Hippocampal formation (tissue), 2 donors: ENCODE measurements around the gene IQCK.
A peak's percentile ranks its signal among the peaks of the same experiment; 100 is the strongest.

Experiments
- DNase-seq, 2 donors: peaks; one replicate each; lab custom pipeline; 2025; lab: John Stamatoyannopoulos, UW

IQCK gene

DNA sequence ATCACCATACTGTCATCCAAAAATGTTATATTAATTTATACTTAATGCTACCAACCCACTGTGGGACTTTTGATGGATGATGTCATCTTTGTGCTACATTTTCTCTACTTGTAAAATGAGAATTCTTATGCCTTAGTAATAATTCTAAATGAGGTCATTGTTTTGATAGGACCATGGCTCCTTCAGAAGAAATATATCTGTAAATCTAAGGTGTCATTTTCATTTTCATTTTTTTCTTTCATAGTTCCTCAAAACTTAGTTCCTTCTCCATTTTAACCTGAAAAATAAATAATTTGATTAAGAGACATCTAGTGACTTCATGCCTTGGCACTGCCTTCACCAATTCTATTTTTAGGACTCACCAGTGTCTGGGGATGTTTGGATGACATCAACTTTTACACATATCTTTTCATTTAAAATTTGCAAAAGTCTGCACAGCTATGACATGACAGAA, 117.9 kb downstream of the IQCK start:
- no peak for DNase-seq

DNA sequence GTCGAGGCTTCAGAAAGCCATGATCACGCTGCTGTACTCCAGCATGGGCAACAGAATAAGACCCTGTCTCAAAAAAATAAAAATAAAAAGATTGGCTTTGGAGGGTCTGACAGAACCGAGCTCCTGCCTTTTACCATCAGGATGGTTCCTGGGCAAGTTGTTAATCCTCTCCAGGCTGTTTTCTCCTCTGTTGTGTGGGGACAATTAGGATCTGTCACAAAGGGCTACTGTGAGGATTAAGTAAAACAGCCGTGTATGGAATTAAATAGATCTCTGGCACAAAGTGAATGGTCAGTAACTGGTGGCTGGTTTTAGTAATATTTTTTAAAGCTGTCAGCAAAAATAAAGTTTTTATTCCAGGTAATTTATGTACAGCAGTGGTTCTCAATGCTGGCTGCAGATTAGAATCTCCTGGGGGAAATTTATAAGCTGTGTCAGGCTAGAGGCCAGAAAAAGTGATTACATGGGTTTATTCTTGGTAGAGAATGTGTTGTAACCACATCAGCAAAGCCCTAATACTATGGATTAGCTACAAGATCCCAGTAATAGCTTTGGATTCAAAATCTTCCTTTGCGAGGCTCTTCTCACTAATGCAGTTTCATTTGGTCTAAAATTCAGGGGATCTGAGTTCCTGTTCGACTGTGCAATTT, 119.4 kb downstream of the IQCK start:
- peak in 1 of 2 donors; percentile 67 for DNase-seq

DNA sequence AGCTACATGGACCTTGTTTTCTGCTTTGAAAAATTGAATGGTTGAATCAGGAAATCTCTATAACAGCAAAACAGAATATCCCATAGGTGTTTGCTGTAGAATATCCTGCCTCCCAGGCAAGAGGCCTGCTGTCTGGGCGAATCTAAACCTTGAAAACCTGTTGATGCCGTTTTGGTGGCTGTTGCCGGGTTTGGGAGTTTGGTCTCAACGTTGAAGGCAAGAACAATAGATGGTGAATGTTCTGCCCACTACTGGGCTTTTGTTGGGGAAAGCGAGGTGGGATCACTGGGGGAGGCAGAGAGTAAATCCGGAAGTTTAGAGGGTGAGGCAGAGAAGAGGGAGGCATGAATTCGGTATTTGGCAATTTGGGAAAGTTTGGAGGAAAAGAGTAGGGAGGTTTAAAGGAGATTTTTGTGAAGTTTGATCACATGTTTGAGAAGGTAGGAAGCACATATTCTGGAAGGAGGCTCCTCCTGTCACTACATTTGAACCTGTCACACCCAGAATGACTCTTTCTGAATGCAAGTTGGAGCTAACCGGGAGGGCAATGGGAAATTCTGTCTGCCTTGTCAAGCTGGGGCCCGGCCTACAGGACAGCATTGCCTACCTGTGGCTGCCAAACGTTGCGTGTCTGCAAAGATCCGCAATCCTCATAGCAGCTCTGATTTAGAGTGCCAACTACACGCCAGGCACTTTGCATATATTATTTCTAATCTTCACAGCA, 120.1 kb downstream of the IQCK start:
- no peak for DNase-seq

DNA sequence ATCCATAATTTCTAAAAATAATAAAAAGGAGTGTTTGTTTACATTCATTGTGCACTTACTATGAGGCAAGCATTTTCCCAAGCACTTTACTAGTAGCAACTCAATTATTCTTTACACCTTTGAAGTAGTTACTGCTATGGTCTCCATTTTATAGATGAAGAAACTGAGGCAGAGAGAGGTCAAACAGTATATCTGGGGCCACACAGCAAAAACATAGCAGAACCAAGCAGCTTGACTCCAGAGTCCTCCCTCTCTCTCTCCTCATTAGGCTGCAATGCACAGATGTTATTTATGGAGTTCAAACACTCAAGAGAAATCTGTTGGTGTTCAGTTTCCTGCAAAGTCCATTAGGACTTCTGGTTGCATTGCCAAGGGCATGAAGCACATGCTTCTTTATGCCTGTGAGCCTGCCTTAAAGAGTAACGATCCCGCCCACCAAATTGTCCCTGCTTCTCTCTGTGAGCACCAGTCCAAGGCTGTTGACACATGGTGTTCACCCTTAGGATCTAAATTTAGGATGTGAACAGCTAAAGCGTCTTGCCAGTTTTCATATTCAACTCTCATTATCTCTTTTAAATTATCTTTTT, 122.5 kb downstream of the IQCK start:
- DNase-seq, result no peak

DNA sequence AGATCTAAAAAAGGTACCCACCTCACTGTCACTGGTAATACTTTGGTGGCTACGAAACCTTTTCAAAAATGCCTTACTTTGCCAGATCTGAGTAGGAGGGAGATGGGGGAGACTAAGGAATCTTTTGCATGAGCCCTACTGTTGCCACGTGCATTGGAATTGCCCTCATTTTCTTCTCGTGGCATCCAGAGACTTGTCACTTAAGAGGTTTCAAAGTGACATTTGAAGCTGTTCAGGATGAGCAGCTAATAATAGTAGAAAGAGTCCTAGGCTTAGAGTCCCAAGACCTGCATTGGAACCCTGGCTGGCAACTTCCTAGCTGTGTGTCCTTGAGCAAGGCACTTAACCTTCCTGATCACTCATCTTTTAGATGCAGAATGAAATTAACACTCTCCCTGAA, 123.1 kb downstream of the IQCK start:
- no peak for DNase-seq

GRCh38 chr16:19842426-19843157, 124.5 kb downstream of the IQCK start:
- no peak for DNase-seq

DNA sequence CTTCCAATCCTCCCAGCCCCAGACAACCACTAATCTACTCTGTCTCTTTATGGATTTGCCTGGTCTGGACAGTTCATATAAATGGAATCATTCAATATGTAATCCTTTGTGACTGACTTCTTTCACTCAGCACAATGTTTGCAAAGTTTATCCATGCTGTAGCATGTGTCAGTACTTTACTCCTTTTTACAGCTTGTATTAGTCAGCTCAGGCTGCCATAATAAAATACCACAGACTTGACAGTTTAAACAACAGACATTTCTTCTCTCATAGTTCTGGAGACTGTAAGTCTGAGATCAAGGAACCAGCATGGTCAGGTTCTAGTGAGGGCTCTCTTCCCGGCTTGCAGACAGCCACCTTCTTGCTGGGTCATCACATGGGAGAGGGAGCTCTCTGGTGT, 125.3 kb downstream of the IQCK start:
- DNase-seq, result no peak

DNA sequence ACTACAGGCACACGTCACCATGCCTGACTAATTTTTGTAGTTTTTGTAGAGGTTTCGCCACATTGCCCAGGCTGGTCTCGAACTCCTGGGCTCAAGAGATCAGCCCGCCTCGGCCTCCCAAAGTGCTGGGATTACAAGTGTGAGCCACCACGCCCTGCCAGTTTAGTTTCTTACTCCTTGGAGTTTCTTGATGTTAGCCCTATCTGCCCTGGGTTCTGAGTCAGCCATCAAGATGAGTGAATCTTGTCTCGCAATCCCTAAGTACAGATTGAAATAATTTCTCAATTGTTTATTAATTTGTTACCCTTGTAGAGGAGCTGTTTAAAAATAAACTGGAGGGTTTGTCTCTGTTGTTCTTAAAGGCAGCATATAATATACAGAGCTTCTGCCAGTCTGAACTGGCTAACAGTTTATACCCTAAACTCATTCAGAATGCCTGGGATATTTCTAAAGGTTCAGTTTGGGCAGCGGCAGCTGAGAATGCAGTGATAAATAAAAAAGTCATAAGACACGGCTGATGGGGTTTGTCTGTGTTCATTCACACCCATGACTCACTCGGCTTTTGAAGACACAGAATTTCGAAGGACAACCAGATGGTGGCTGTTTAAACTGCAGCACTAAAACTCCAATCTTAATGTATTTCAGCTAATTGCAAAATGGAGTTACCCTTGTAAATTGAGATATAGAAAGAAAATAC, 127.0 kb downstream of the IQCK start:
- no peak for DNase-seq

GRCh38 chr16:19846436-19846835, 128.4 kb downstream of the IQCK start:
- no peak for DNase-seq

GRCh38 chr16:19848756-19849155, 130.7 kb downstream of the IQCK start:
- no peak for DNase-seq

- DNase-seq, result no peak
Measured at GRCh38 chr16:19850131-19850817, 132.2 kb downstream of the IQCK start.

DNA sequence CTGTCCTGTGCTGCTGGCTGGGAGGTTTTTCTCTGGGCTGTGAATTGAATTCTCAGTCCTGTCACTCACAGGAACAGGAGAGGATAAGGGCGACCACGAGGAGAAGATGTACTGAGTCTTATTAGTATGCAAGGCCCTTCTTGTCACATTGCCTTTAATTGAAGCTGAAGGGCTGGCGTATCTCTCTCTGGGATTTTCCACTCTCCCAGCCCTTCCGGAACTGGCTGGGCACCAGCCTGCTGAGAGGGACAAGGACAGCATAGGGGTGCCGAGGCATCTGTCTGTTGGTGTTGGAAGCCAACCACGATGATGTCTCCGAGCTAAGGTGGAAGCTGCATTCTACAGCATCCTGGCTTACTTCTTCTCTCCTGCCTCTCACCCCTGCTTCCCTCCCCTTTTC, 133.4 kb downstream of the IQCK start:
- DNase-seq, result peak; percentile 65 to 84

GRCh38 chr16:19853132-19853741, 135.2 kb downstream of the IQCK start:
- no peak for DNase-seq

DNA sequence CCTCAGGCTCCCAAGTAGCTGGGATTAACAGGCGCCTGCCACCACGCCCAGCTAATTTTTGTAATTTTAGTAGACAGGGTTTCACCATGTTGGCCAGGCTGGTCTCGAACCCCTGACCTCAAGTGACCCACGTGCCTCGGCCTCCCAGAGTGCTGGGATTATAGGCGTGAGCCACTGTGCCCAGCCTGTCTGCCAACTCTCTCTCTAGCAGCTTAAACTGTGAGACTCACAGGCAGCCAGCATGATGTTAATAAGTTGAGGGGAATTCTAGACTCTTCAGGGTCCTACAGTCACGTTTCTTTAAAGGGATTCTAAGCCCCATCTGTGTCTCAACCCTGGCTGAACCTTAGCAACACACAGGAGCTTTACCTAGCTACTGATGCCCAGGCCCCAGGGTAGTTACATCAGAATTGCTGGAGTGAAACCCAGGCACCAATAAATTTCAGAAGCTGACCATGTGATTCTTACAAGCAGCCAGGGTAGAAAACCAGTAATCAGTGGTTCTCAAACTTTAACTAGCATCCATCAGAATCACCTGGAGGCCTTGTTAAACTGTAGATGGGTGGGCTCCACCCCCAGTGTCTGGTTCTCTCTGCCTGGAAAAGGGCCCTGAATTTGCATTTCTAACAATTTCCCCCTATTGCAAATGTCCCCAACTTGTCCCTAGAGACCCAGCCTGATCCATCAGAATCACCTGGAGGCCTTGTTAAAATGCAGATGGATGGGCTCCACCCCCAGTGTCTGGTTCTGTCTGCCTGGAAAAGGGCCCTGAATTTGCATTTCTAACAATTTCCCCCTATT, 135.9 kb downstream of the IQCK start:
- DNase-seq, result no peak

- DNase-seq, result no peak
Measured at GRCh38 chr16:19854543-19854876, 136.4 kb downstream of the IQCK start.

GRCh38 chr16:19856120-19856519, 138.0 kb downstream of the IQCK start:
- peak in 1 of 2 donors; percentile 25 for DNase-seq

DNA sequence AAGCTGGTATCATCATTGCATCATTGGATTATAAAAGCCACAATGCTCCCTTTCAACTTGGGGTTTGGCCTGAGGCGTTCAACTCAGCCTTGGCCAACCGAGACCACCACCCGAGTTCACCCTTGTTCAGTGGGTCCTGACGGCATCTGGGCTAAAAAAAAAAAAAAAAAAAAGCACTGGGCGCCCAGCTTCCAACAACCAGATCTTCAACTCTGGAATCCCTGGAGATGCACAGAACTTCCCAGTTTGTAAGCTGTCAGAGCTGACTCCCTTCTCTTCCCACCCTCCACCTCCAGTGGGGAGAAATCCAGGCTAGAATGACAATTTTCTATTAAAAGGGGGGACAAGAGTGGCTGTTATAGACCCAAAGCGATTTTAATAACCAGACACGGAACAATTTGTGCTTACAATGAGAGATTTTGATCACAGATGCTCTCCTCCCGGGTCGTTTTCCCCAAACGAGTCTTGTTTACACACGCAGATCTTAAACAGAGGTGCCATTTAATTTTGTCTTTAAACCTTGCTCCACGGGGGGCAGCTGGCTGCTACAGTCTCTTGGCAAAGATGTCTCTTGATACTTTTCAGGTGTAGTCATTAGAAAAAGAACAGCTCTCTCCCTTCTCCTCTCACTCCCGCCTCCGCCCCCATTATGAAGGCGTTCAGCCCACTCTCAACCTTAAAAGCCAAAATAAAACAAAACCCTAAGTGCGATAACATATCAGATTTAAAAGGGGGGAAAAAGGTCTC, 139.7 kb downstream of the IQCK start:
- DNase-seq, result no peak

DNA sequence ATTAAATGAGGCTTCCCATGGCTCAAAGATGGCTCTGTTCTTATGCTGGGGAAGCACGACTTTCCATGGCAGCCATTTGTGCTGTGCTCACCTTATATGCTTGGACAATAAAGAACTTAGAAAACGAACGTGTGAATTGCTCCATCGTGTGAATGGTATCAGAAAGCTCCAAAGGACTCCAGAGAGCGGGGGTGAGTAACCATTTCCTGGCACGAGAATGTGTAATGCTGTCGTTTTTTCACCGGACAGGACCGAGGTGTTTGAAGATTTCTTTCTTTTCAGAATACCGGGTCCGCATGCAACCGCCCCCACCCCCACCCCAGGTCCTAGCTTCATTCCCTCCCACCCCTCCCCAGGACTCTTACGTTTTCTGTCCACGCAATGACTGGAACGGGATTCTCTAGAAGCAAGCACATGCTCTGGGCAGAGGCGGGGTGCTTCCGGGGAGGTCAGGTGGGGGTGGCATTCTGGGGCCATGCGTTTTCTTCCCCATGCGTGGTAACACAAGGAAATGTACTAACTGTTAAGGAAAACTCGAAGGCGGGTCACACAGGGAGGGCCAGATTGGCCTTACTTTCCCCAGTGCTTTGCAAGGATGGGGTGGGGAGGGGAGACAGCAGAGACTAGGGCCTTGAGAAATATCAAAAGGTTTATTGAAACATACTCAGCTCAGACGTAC, 140.4 kb downstream of the IQCK start:
- no peak for DNase-seq

- DNase-seq, result no peak
Measured at GRCh38 chr16:19859166-19859565, 141.1 kb downstream of the IQCK start.
